Measurements from ENCODE around the gene ID4.
"Not testable (repeated sequence)": the region's sequence is repeated elsewhere in the genome, so short reads cannot be mapped to it uniquely, and the experiment has no call there.

ID4 gene

GRCh38 chr6:19833947-19834346 lies 3.2 kb upstream of the ID4 start:
- DNase-seq (ENCODE audit: low read depth), result no peak

DNA sequence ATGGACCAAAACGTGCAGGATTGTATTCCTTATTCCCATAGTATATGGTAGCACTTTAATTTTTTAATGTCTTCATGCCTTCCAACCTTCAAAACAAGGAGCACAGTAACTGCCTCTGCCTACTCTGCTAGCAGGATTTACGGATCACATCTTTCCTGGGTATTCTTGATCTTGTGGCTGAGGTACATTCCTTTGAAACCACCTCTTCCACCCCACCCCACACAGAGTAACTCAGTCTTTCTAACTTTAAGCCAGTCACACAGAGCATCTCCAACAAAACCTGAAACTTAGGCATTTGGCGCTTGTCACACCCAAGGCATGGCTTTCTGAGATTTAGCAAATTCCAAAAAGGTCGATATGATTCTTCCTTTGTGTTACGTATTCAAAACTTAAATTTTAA lies 2.3 kb upstream of the ID4 start:
- DNase-seq (ENCODE audit: low read depth), result no peak

DNA sequence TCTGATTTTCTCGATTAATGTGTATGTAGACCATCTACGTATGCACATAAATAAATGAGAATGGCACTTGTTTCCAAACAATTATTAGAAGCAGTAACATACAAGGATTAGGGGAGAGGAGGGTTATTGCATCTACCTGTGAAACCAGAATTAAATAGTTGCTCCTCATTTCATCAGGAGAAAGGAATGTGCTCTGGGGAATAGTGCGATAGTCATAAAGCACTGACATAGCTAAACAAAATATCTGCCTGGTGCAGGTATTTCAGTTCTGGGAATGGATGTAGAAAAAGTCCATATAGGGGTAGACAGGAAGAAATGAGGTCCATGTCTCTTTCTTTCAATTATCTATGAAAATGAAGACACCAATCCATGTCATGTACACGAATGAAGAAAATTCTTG lies 1.6 kb upstream of the ID4 start:
- DNase-seq (ENCODE audit: low read depth), result no peak

- DNase-seq (ENCODE audit: low read depth), result no peak
These were observed 606 bp downstream of the ID4 start for GRCh38 chr6:19837511-19838441.

- no peak for DNase-seq (ENCODE audit: low read depth)
These were observed 1.5 kb downstream of the ID4 start for GRCh38 chr6:19838442-19839236.

GRCh38 chr6:19839237-19839546 lies 2.0 kb downstream of the ID4 start:
- no peak for DNase-seq (ENCODE audit: low read depth)

GRCh38 chr6:19839788-19840187 lies 2.6 kb downstream of the ID4 start:
- DNase-seq (ENCODE audit: low read depth), result no peak

- DNase-seq (ENCODE audit: low read depth), result no peak
These were observed 4.0 kb downstream of the ID4 start for GRCh38 chr6:19841181-19841580.

- no peak for DNase-seq (ENCODE audit: low read depth)
These were observed 5.0 kb downstream of the ID4 start for GRCh38 chr6:19842030-19842615.

- no peak for DNase-seq (ENCODE audit: low read depth)
These were observed 7.5 kb downstream of the ID4 start for GRCh38 chr6:19844689-19845088.

GRCh38 chr6:19845266-19846041 lies 8.3 kb downstream of the ID4 start:
- no peak for DNase-seq (ENCODE audit: low read depth)

GRCh38 chr6:19848465-19849029 lies 11.4 kb downstream of the ID4 start:
- no peak for DNase-seq (ENCODE audit: low read depth)

GRCh38 chr6:19849196-19849595 lies 12.0 kb downstream of the ID4 start:
- DNase-seq (ENCODE audit: low read depth), result no peak

- DNase-seq (ENCODE audit: low read depth), result no peak
These were observed 12.6 kb downstream of the ID4 start for GRCh38 chr6:19849755-19850154.

DNA sequence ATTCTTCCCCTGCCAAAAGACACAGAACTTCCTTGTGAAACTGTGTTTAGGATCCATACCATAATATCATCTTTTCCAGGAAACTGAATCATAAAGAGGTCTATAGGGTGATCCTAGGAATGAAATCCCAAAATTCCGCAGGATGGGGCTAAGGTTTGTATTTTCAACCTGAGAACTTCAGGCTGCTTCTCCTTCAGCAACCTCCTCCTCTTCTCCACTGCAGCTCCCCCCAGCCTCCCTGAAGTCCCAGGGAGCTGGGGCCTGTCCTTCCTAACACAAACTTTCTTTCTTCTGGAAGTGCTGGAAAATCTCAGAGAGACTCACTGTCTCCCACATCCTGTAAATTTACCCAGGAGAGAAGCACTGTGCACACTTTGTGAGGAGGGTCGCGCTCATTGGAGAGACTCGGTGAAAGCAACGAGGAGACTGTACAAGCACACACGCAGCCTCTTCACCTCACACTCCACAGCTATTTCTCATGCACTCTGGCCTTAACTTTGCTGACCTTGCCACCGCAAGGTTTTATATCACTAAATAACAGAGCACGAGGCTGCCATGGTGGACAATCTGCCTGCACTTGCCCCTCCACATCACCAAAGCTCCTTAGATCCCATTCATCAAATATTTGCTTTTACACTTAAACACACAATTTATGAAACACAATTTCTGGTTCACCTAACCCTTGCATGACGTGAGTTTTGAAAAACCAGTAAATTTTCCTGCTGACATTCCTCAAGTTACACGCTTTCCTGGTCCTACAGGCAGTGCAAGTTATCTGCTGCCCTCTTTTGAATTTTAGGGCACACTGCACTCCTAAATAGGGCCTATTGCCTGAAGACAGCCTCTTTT lies 14.3 kb downstream of the ID4 start:
- no peak for DNase-seq (ENCODE audit: low read depth)

- DNase-seq (ENCODE audit: low read depth), result no peak
These were observed 14.9 kb downstream of the ID4 start for GRCh38 chr6:19852090-19852457.

GRCh38 chr6:19852927-19853326 lies 15.8 kb downstream of the ID4 start:
- DNase-seq (ENCODE audit: low read depth), result no peak

GRCh38 chr6:19854421-19855015 lies 17.3 kb downstream of the ID4 start:
- DNase-seq (ENCODE audit: low read depth), result not testable (repeated sequence)

- no peak for DNase-seq (ENCODE audit: low read depth)
These were observed 18.4 kb downstream of the ID4 start for GRCh38 chr6:19855536-19855935.

DNA sequence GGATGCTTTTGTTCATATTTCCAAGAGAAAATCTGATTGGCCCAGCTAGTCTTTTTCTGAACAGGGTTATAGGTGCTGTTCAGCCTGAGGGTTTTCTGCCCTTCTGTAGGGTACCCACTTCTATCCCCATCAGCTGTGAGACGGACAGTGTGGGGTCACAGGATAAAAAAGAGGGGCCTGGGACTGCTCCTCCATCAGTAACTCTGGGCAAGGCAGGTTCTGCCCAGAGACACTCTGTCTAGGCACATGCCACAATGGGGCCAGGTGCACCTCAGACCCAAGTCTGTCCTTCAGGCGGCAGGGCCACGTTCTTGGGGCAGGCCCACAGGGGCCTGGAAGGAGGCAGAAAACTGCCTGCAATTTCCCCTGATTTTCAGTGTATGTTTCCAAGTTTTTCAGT lies 20.0 kb downstream of the ID4 start:
- no peak for DNase-seq (ENCODE audit: low read depth)

DNA sequence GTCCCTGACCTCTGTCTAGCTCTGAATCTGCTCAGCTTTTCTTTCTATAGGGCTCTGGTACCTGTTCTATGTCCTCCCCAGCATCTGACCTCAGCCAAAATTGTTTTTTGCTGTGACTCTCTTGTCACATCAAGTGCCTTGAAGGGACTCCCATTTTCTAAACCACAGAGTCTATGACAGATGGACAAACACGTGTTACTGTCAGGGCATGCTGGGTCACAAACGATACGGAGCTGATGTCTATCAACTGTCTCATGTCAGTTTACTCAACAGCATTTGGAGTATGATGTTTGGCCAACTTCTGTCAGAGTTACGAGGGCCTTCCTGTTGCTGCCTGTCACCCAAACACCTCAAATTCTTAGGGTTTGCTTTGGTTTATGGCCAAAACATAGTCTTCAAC lies 20.5 kb downstream of the ID4 start:
- DNase-seq (ENCODE audit: low read depth), result no peak
